ENCODE measurements around the gene FXYD5. TPM values are rescaled to one million over a fixed set of nuclear protein-coding genes. Genes with fewer than 3 reads are reported as not detected.
A peak's percentile ranks its signal among the peaks of the same experiment; 100 is the strongest.

The FXYD5 gene
- total RNA-seq, 1 donor from 2014 or later, result 124 TPM

- Histone ChIP-seq H3K4me1 (peaks cover 34% of the 10 kb centered on the region), H3K4me3 (no peak overlapping the region), H3K36me3 (no peaks in the 10 kb centered on the region), H3K9me3 (no peaks in the 10 kb centered on the region), H3K27ac (peak overlapping the region; percentile 82), H3K27me3 (no peaks in the 10 kb centered on the region)
- peak; percentile 66 for ATAC-seq
- TF ChIP-seq CTCF (IDR thresholded peaks at IDR 0.05), result no peak
- DNase-seq, result peak; percentile 72
- intact Hi-C loops (cut with DNase I), result no loop called here
These were observed 59.4 kb downstream of the FXYD5 start for GRCh38 chr19:35213663-35214632.

- Histone ChIP-seq H3K4me1 (peaks cover 34% of the 10 kb centered on the region), H3K27me3 (no peaks in the 10 kb centered on the region), H3K27ac (no peak overlapping the region), H3K4me3 (no peak overlapping the region), H3K36me3 (no peaks in the 10 kb centered on the region), H3K9me3 (no peaks in the 10 kb centered on the region)
- TF ChIP-seq CTCF (IDR thresholded peaks at IDR 0.05), result no peak
- DNase-seq (no peak), ATAC-seq (no peak)
- intact Hi-C loops (cut with DNase I), result no loop called here
These were observed 60.4 kb downstream of the FXYD5 start for GRCh38 chr19:35214766-35215422.

- H3K36me3 ChIP-seq, result no peaks in the 10 kb centered on the region
- intact Hi-C loops (cut with DNase I), result no loop called here
- ATAC-seq (no peak), DNase-seq (peak; percentile 43)
- no peak for TF ChIP-seq CTCF (IDR thresholded peaks at IDR 0.05)
- peaks cover 39% of the 10 kb centered on the region for H3K4me1 ChIP-seq
- no peaks in the 10 kb centered on the region for H3K9me3 ChIP-seq
- H3K27me3 ChIP-seq, result no peaks in the 10 kb centered on the region
- no peak overlapping the region for H3K27ac ChIP-seq
- H3K4me3 ChIP-seq, result no peak overlapping the region
These were observed 61.7 kb downstream of the FXYD5 start for GRCh38 chr19:35216016-35216832.

GRCh38 chr19:35216833-35217648 lies 62.5 kb downstream of the FXYD5 start:
- intact Hi-C loops (cut with DNase I), result no loop called here
- DNase-seq (peak; percentile 62), ATAC-seq (peak; percentile 59)
- no peaks in the 10 kb centered on the region for H3K9me3 ChIP-seq
- H3K4me3 ChIP-seq, result no peak overlapping the region
- peaks cover 34% of the 10 kb centered on the region for H3K4me1 ChIP-seq
- H3K36me3 ChIP-seq, result no peaks in the 10 kb centered on the region
- no peaks in the 10 kb centered on the region for H3K27me3 ChIP-seq
- peak overlapping the region; percentile 11 for H3K27ac ChIP-seq
- TF ChIP-seq CTCF (IDR thresholded peaks at IDR 0.05), result no peak

GRCh38 chr19:35217649-35217990 lies 63.1 kb downstream of the FXYD5 start:
- Histone ChIP-seq H3K27me3 (no peaks in the 10 kb centered on the region), H3K4me3 (no peak overlapping the region), H3K4me1 (peaks cover 28% of the 10 kb centered on the region), H3K36me3 (no peaks in the 10 kb centered on the region), H3K9me3 (no peaks in the 10 kb centered on the region), H3K27ac (peak overlapping the region; percentile 11)
- peak; percentile 2 for ATAC-seq
- no peak for DNase-seq
- TF ChIP-seq CTCF (IDR thresholded peaks at IDR 0.05), result no peak
- intact Hi-C loops (cut with DNase I), result no loop called here
